Measurements from ENCODE around the gene EDEM2. TPM values are rescaled to one million over a fixed set of nuclear protein-coding genes. Genes with fewer than 3 reads are reported as not detected.
"Not testable (repeated sequence)": the region's sequence is repeated elsewhere in the genome, so short reads cannot be mapped to it uniquely, and the experiment has no call there.

EDEM2 gene
- total RNA-seq, 1 experiment from 2014 or later, result 24.9 TPM

DNA sequence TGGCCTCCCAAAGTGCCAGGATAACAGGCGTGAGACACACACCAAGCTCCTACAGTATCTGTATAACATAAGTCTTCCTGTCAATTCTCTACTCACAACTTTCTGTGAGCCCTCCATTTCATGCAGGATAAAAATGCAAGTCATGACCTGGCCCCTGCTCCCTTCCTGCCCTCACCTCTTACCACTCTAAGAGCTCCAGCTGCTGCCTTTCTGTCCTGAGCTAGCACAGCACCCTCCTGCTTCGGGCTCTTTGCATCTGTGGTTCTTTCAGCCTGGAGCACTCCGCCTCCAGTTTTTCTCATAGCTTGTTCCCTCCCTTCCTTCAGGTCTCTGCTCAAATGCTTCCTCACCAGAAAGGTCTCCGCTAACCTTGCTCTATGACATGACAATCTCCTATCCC is 30.9 kb downstream of the EDEM2 start:
- Histone ChIP-seq H3K4me1 (ENCODE audit: low read length) (peaks cover 2% of the 10 kb centered on the region; the same call in 1 of the 2 replicates), H3K27ac (ENCODE audit: low read length) (no peak overlapping the region), H4K20me1 (ENCODE audit: insufficient read depth, low read depth, low read length) (no peaks in the 10 kb centered on the region), H3K79me2 (ENCODE audit: low read length) (no peaks in the 10 kb centered on the region), H3K4me3 (ENCODE audit: low read length) (no peak overlapping the region), H2AFZ (ENCODE audit: low read length) (no peak overlapping the region), H3K9me2 (replicated peaks; ENCODE audit: insufficient read depth, low read length) (no peaks in the 10 kb centered on the region), H3K36me3 (ENCODE audit: insufficient read depth, low read length) (peaks cover 8% of the 10 kb centered on the region; the same call in 1 of the 2 replicates), H3K9ac (ENCODE audit: low read length) (no peak overlapping the region), H3K4me2 (ENCODE audit: low read depth, low read length, poor library complexity, severe bottlenecking) (no peak overlapping the region), H3K9me3 (ENCODE audit: low read length) (no peaks in the 10 kb centered on the region), H3K27me3 (ENCODE audit: low read length) (no peaks in the 10 kb centered on the region)
- no peak for DNase-seq

DNA sequence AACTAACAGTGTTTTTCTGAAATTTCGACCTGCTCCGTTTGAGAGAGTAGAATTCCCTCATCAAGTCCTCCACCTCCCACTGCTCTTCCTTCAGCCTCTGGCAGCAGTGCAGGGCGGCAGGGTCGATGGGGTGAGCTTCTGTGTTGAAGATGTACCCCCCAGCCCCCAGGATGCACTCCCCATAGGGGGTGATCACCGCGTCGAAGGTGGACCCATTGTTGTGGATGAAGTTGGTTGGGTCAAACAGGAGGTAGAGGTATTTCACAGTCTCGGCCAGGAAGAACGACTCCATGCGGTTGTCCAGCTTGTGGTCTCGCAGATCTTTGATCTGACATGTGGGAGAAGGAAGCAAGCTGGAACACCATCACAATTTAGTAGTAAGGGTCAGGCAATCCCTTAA is 31.5 kb downstream of the EDEM2 start:
- Histone ChIP-seq H3K36me3 (ENCODE audit: insufficient read depth, low read length) (peaks cover 8% of the 10 kb centered on the region; the same call in 1 of the 2 replicates), H3K4me2 (ENCODE audit: low read depth, low read length, poor library complexity, severe bottlenecking) (no peak overlapping the region), H3K9me3 (ENCODE audit: low read length) (no peaks in the 10 kb centered on the region), H3K79me2 (ENCODE audit: low read length) (no peaks in the 10 kb centered on the region), H4K20me1 (ENCODE audit: insufficient read depth, low read depth, low read length) (no peaks in the 10 kb centered on the region), H3K4me3 (ENCODE audit: low read length) (no peak overlapping the region), H3K9me2 (replicated peaks; ENCODE audit: insufficient read depth, low read length) (no peaks in the 10 kb centered on the region), H3K27ac (ENCODE audit: low read length) (no peak overlapping the region), H3K4me1 (ENCODE audit: low read length) (peaks cover 2% of the 10 kb centered on the region; the same call in 1 of the 2 replicates), H3K27me3 (ENCODE audit: low read length) (no peaks in the 10 kb centered on the region), H2AFZ (ENCODE audit: low read length) (no peak overlapping the region), H3K9ac (ENCODE audit: low read length) (no peak overlapping the region)
- DNase-seq, result no peak

GRCh38 chr20:35112276-35112675 is 34.9 kb downstream of the EDEM2 start:
- H3K4me3 ChIP-seq (ENCODE audit: low read length); H3K4me1 ChIP-seq (ENCODE audit: low read length); H3K4me2 ChIP-seq (ENCODE audit: low read depth, low read length, poor library complexity, severe bottlenecking); H3K79me2 ChIP-seq (ENCODE audit: low read length); H3K27me3 ChIP-seq (ENCODE audit: low read length); H3K9ac ChIP-seq (ENCODE audit: low read length); DNase-seq; H3K27ac ChIP-seq (ENCODE audit: low read length); H3K36me3 ChIP-seq (ENCODE audit: insufficient read depth, low read length); H3K9me3 ChIP-seq (ENCODE audit: low read length); H3K9me2 ChIP-seq (replicated peaks; ENCODE audit: insufficient read depth, low read length); H2AFZ ChIP-seq (ENCODE audit: low read length); H4K20me1 ChIP-seq (ENCODE audit: insufficient read depth, low read depth, low read length): not testable (repeated sequence)

DNA sequence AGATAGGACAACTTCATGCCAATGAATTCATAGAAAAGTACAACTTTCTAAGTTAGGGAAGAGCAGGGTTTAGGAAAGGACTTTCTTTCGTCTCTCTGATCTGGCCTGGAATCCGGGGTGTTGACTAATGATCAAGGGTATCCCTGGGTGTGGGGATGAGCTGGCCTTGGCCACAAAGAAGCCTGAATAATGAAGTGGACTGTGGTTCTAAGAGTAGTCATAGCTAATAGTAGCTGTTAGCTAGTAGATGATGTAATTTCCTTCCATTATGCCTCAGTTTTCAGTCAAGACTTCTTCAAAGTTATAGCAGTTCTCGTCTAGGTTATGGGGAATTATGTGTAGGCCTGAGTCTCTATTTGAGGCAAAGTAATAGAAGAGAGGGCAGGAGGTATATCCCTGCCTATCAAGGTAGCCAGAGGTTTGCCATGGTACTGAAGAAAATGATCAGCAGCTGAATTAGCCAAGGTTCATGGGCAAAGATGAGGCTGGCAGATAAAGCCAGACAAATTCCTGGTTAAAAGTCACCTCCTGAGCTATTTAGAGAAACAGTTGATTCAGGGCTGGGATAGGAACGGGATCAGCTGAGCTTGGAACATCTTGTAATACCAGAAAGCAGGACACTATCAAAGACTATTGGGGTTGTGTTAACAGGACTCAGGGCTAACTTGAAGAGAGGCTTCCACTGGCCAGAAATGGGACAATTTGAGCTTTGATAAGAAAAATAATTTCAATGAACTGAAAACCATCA is 35.8 kb downstream of the EDEM2 start:
- Histone ChIP-seq H3K9me3 (ENCODE audit: low read length) (no peaks in the 10 kb centered on the region), H2AFZ (ENCODE audit: low read length) (no peak overlapping the region), H3K27me3 (ENCODE audit: low read length) (no peaks in the 10 kb centered on the region), H4K20me1 (ENCODE audit: insufficient read depth, low read depth, low read length) (no peaks in the 10 kb centered on the region), H3K27ac (ENCODE audit: low read length) (no peak overlapping the region), H3K9ac (ENCODE audit: low read length) (no peak overlapping the region), H3K4me1 (ENCODE audit: low read length) (no peaks in the 10 kb centered on the region), H3K4me3 (ENCODE audit: low read length) (no peak overlapping the region), H3K79me2 (ENCODE audit: low read length) (no peaks in the 10 kb centered on the region), H3K9me2 (replicated peaks; ENCODE audit: insufficient read depth, low read length) (no peaks in the 10 kb centered on the region), H3K36me3 (ENCODE audit: insufficient read depth, low read length) (no peaks in the 10 kb centered on the region; the same call in 1 of the 2 replicates), H3K4me2 (ENCODE audit: low read depth, low read length, poor library complexity, severe bottlenecking) (no peak overlapping the region)
- DNase-seq, result no peak

DNA sequence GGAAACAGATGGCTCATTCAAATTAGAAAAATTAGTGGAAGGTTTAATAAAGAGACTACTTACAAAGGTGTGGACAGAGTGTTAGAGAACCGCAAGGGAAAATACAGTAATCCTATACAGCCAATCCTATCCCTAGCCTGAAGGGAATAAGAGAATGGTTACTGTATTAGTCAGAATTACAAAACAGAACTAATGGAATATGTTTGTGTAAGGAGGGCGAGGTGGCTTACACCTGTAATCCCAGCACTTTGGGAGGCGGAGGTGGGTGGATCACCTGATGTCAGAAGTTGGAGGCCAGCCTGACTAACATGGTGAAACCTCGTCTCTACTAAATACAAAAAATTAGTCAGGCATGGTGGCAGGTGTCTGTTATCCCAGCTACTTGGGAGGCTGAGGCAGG is 38.2 kb downstream of the EDEM2 start:
- Histone ChIP-seq H3K27me3 (ENCODE audit: low read length) (no peaks in the 10 kb centered on the region), H3K4me3 (ENCODE audit: low read length) (no peak overlapping the region), H4K20me1 (ENCODE audit: insufficient read depth, low read depth, low read length) (no peaks in the 10 kb centered on the region), H3K36me3 (ENCODE audit: insufficient read depth, low read length) (no peaks in the 10 kb centered on the region; the same call in 1 of the 2 replicates), H3K9me3 (ENCODE audit: low read length) (no peaks in the 10 kb centered on the region), H3K79me2 (ENCODE audit: low read length) (no peaks in the 10 kb centered on the region), H3K27ac (ENCODE audit: low read length) (no peak overlapping the region), H3K9ac (ENCODE audit: low read length) (no peak overlapping the region), H2AFZ (ENCODE audit: low read length) (no peak overlapping the region), H3K9me2 (replicated peaks; ENCODE audit: insufficient read depth, low read length) (no peaks in the 10 kb centered on the region), H3K4me1 (ENCODE audit: low read length) (no peaks in the 10 kb centered on the region), H3K4me2 (ENCODE audit: low read depth, low read length, poor library complexity, severe bottlenecking) (no peak overlapping the region)
- no peak for DNase-seq

GRCh38 chr20:35106827-35107380 is 40.2 kb downstream of the EDEM2 start:
- Histone ChIP-seq H2AFZ (ENCODE audit: low read length) (no peak overlapping the region), H3K79me2 (ENCODE audit: low read length) (no peaks in the 10 kb centered on the region), H3K4me2 (ENCODE audit: low read depth, low read length, poor library complexity, severe bottlenecking) (no peak overlapping the region), H3K4me3 (ENCODE audit: low read length) (no peak overlapping the region), H3K27me3 (ENCODE audit: low read length) (no peaks in the 10 kb centered on the region), H3K4me1 (ENCODE audit: low read length) (no peaks in the 10 kb centered on the region), H4K20me1 (ENCODE audit: insufficient read depth, low read depth, low read length) (no peaks in the 10 kb centered on the region), H3K27ac (ENCODE audit: low read length) (no peak overlapping the region), H3K9me2 (replicated peaks; ENCODE audit: insufficient read depth, low read length) (no peaks in the 10 kb centered on the region), H3K9ac (ENCODE audit: low read length) (no peak overlapping the region), H3K9me3 (ENCODE audit: low read length) (no peaks in the 10 kb centered on the region), H3K36me3 (ENCODE audit: insufficient read depth, low read length) (no peaks in the 10 kb centered on the region)
- DNase-seq, result no peak

DNA sequence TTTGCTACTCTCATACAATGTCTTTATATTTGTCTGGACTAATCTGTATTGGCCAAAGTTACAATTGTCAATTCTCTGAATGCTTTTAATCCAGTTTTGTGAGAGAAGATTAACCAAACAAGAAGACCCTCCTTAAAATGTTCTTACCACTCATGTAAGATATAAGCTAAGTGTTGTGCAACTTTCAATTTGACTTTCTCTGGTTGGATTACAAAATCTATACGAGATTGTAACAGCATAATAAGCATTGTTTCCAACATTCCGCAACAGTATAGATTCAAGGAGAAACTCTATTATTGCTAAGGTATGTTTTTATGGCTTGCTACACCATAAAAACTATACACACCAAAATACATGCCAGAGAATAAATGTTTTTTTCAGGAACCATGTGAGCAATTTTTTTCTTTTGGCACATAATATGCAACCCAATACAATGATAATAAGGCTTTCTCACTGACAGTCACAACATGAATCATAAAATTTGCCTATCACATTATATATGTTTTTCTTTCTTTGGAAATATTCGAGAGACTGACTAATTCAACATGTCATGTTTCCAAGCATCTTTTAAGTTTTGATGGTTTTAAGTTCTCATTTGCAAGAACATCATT is 42.3 kb downstream of the EDEM2 start:
- no peaks in the 10 kb centered on the region for H3K27me3 ChIP-seq (ENCODE audit: low read length)
- H3K36me3 ChIP-seq (ENCODE audit: insufficient read depth, low read length), result no peaks in the 10 kb centered on the region
- no peaks in the 10 kb centered on the region for H3K9me2 ChIP-seq (replicated peaks; ENCODE audit: insufficient read depth, low read length)
- no peak overlapping the region for H3K9ac ChIP-seq (ENCODE audit: low read length)
- no peak overlapping the region for H2AFZ ChIP-seq (ENCODE audit: low read length)
- H3K4me1 ChIP-seq (ENCODE audit: low read length), result no peaks in the 10 kb centered on the region; the same call in 1 of the 2 replicates
- no peak overlapping the region for H3K27ac ChIP-seq (ENCODE audit: low read length)
- H3K9me3 ChIP-seq (ENCODE audit: low read length), result no peaks in the 10 kb centered on the region
- no peaks in the 10 kb centered on the region for H4K20me1 ChIP-seq (ENCODE audit: insufficient read depth, low read depth, low read length)
- H3K4me2 ChIP-seq (ENCODE audit: low read depth, low read length, poor library complexity, severe bottlenecking), result no peak overlapping the region
- H3K79me2 ChIP-seq (ENCODE audit: low read length), result no peaks in the 10 kb centered on the region
- no peak for DNase-seq
- H3K4me3 ChIP-seq (ENCODE audit: low read length), result no peak overlapping the region

DNA sequence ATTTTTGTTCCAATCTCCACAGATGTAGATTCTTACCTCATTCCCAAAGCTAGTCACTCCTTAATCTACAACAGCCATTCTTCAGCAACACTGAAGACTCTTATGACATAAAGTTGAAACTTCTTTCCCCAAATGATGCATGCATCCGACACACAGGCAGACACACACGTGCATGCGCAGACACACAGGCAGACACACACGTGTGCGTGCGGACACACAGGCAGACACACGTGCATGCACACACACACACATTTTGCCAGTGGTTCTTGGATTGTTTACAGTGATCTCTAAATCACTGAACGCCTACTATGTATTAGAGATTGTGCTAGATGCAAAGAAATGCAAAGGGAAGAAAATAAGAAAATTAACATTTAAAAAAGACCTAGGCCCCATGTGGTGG is 45.5 kb downstream of the EDEM2 start:
- no peaks in the 10 kb centered on the region for H4K20me1 ChIP-seq (ENCODE audit: insufficient read depth, low read depth, low read length)
- no peak overlapping the region for H2AFZ ChIP-seq (ENCODE audit: low read length)
- H3K79me2 ChIP-seq (ENCODE audit: low read length), result no peaks in the 10 kb centered on the region
- H3K4me1 ChIP-seq (ENCODE audit: low read length), result no peaks in the 10 kb centered on the region; the same call in 1 of the 2 replicates
- H3K9me3 ChIP-seq (ENCODE audit: low read length), result no peaks in the 10 kb centered on the region
- H3K4me3 ChIP-seq (ENCODE audit: low read length), result no peak overlapping the region
- no peak for DNase-seq
- H3K9me2 ChIP-seq (replicated peaks; ENCODE audit: insufficient read depth, low read length), result no peaks in the 10 kb centered on the region
- no peak overlapping the region for H3K27ac ChIP-seq (ENCODE audit: low read length)
- no peak overlapping the region for H3K4me2 ChIP-seq (ENCODE audit: low read depth, low read length, poor library complexity, severe bottlenecking)
- no peak overlapping the region for H3K9ac ChIP-seq (ENCODE audit: low read length)
- H3K27me3 ChIP-seq (ENCODE audit: low read length), result no peaks in the 10 kb centered on the region
- H3K36me3 ChIP-seq (ENCODE audit: insufficient read depth, low read length), result no peaks in the 10 kb centered on the region

Measured in Karpas-422 (cell line).